Liver (tissue), 3 donors: ENCODE data around the gene SYCE3.

ENCODE experiments used
- ATF3 ChIP-seq: IDR thresholded peaks from 2 replicates; pipeline ENCODE4 v1.6.1; 2016; ENCODE audit warnings: antibody characterized with exemption
- EGR1 ChIP-seq, 2 donors: IDR thresholded peaks; 2 replicates each; pipeline ENCODE4 v1.6.1; 2016 to 2018; ENCODE audit warnings: antibody characterized with exemption in 2 of 2, low read depth in 2 of 2
- FOXA1 ChIP-seq: IDR thresholded peaks from 2 replicates; pipeline ENCODE4 v1.6.1; 2016; ENCODE audit warnings: antibody characterized with exemption
- GABPA ChIP-seq, 2 donors: IDR thresholded peaks in 1 of 2; conservative IDR thresholded peaks in 1 of 2; 2 replicates each; pipeline ENCODE4 v1.6.1; 2016; ENCODE audit warnings: antibody characterized with exemption in 2 of 2, mild to moderate bottlenecking in 1 of 2, moderate library complexity in 1 of 2
- HNF4A ChIP-seq, 2 donors: conservative IDR thresholded peaks; 2 replicates each; pipeline ENCODE4 v1.6.1; 2016; ENCODE audit warnings: antibody characterized with exemption in 2 of 2, mild to moderate bottlenecking in 2 of 2
- JUND ChIP-seq, 2 donors: IDR thresholded peaks; 2 replicates each; pipeline ENCODE4 v1.6.1; 2016; ENCODE audit warnings: antibody characterized with exemption in 2 of 2
- RAD21 ChIP-seq, 2 donors: IDR thresholded peaks; 2 replicates each; pipeline ENCODE4 v1.6.1; 2016; ENCODE audit warnings: antibody characterized with exemption in 2 of 2, mild to moderate bottlenecking in 2 of 2
- SP1 ChIP-seq: IDR thresholded peaks from 2 replicates; pipeline ENCODE4 v1.6.1; 2018; ENCODE audit warnings: antibody characterized with exemption, mild to moderate bottlenecking
- TAF1 ChIP-seq: conservative IDR thresholded peaks from 2 replicates; pipeline ENCODE4 v1.6.1; 2016; ENCODE audit warnings: antibody characterized with exemption, mild to moderate bottlenecking
- YY1 ChIP-seq: IDR thresholded peaks from 2 replicates; pipeline ENCODE4 v1.6.1; 2016; ENCODE audit warnings: antibody characterized with exemption, mild to moderate bottlenecking
- TF ChIP-seq, protein P1 (sequence below): fragments of 150-350 bp; IDR thresholded peaks from 2 replicates; pipeline ENCODE4 v1.5.1; 2017; ENCODE audit warnings: improper control_type of control experiment, low read depth, low read length; ENCODE audit not compliant: missing input control
- TF ChIP-seq, protein P2 (sequence below): IDR thresholded peaks from 2 replicates; pipeline ENCODE4 v1.6.1; 2016; ENCODE audit warnings: antibody characterized with exemption, mild to moderate bottlenecking
- TF ChIP-seq, protein P3 (sequence below): IDR thresholded peaks from 2 replicates; pipeline ENCODE4 v1.6.1; 2016; ENCODE audit warnings: antibody characterized with exemption
- donor health status: healthy.
- donor health status: healthy.

DNA sequence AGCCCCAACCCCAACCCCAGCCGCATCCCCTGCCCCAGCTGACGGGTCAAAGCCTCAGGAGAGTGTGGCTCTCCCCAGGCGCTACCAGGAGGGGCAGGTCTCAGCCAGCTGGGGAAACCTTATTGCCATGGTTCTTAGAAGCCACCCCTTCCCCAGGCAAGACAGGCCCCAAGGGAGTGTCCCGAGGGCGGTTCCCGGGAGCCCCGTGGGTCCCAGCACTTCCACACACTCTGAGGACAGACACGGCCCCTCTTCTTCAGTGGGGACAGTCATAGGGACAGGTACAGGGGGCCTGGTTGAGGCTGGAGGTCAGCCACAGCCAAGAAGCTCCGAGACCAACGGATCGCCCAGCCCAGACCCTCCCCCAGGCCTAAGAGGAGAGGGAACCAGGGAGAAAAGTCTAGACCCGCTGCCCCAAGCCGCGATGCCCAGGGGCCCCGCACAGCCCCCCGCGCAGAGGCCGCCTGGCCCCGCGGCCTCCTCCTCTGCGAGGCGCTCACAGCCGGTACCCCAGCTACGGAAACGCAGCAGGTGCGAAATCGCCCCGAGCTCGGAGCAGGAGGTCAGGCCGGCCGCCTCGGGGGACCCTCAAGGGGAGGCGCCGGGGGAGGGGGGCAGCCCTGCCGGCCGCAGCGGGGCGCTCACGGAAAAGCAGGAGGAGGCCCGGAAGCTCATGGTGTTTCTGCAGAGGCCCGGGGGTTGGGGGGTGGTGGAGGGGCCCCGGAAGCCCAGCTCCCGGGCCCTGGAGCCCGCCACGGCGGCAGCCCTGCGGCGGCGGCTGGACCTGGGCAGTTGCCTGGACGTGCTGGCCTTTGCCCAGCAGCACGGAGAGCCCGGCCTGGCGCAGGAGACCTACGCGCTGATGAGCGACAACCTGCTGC lies 14.4 kb downstream of the SYCE3 start:
- no peak for TF ChIP-seq TAF1
- TF ChIP-seq ATF3, result no peak
- no peak for TF ChIP-seq EGR1 (IDR thresholded peaks at IDR 0.05; ENCODE audit: low read depth in 2 of 2)
- TF ChIP-seq, protein P1, sequence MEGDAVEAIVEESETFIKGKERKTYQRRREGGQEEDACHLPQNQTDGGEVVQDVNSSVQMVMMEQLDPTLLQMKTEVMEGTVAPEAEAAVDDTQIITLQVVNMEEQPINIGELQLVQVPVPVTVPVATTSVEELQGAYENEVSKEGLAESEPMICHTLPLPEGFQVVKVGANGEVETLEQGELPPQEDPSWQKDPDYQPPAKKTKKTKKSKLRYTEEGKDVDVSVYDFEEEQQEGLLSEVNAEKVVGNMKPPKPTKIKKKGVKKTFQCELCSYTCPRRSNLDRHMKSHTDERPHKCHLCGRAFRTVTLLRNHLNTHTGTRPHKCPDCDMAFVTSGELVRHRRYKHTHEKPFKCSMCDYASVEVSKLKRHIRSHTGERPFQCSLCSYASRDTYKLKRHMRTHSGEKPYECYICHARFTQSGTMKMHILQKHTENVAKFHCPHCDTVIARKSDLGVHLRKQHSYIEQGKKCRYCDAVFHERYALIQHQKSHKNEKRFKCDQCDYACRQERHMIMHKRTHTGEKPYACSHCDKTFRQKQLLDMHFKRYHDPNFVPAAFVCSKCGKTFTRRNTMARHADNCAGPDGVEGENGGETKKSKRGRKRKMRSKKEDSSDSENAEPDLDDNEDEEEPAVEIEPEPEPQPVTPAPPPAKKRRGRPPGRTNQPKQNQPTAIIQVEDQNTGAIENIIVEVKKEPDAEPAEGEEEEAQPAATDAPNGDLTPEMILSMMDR, result no peak
- no peak for TF ChIP-seq YY1
- peak in 1 of 2 donors; percentile 22 for TF ChIP-seq HNF4A (conservative IDR thresholded peaks at IDR 0.05)
- no peak for TF ChIP-seq FOXA1
- peak; percentile 26 for TF ChIP-seq SP1
- TF ChIP-seq, protein P2, sequence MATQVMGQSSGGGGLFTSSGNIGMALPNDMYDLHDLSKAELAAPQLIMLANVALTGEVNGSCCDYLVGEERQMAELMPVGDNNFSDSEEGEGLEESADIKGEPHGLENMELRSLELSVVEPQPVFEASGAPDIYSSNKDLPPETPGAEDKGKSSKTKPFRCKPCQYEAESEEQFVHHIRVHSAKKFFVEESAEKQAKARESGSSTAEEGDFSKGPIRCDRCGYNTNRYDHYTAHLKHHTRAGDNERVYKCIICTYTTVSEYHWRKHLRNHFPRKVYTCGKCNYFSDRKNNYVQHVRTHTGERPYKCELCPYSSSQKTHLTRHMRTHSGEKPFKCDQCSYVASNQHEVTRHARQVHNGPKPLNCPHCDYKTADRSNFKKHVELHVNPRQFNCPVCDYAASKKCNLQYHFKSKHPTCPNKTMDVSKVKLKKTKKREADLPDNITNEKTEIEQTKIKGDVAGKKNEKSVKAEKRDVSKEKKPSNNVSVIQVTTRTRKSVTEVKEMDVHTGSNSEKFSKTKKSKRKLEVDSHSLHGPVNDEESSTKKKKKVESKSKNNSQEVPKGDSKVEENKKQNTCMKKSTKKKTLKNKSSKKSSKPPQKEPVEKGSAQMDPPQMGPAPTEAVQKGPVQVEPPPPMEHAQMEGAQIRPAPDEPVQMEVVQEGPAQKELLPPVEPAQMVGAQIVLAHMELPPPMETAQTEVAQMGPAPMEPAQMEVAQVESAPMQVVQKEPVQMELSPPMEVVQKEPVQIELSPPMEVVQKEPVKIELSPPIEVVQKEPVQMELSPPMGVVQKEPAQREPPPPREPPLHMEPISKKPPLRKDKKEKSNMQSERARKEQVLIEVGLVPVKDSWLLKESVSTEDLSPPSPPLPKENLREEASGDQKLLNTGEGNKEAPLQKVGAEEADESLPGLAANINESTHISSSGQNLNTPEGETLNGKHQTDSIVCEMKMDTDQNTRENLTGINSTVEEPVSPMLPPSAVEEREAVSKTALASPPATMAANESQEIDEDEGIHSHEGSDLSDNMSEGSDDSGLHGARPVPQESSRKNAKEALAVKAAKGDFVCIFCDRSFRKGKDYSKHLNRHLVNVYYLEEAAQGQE, result no peak
- TF ChIP-seq, protein P3, sequence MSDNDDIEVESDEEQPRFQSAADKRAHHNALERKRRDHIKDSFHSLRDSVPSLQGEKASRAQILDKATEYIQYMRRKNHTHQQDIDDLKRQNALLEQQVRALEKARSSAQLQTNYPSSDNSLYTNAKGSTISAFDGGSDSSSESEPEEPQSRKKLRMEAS, result no peak
- TF ChIP-seq GABPA (IDR thresholded peaks at IDR 0.05 in 1 of 2, conservative IDR thresholded peaks at IDR 0.05 in 1 of 2), result no peak
- no peak for TF ChIP-seq JUND (IDR thresholded peaks at IDR 0.05)
- no peak for TF ChIP-seq RAD21 (IDR thresholded peaks at IDR 0.05)
